Measurements from ENCODE around the gene NSMCE4A. TPM values are rescaled to one million over a fixed set of nuclear protein-coding genes. Genes with fewer than 3 reads are reported as not detected.
A peak's percentile ranks its signal among the peaks of the same experiment; 100 is the strongest.

Gene NSMCE4A
- total RNA-seq, 1 experiment from 2014 or later, result 46.3 TPM

- Histone ChIP-seq H3K27ac (ENCODE audit: low read length) (no peak overlapping the region), H3F3A (ENCODE audit: low read length, unreplicated experiment) (no peaks in the 10 kb centered on the region), H3K27me3 (ENCODE audit: low read length) (no peaks in the 10 kb centered on the region), H3K4me3 (ENCODE audit: low read length) (no peak overlapping the region), H3K4me1 (ENCODE audit: insufficient read depth, low read length) (peaks cover 13% of the 10 kb centered on the region), H3K36me3 (ENCODE audit: low read depth, low read length) (peaks cover 4% of the 10 kb centered on the region; the same call in 1 of the 2 replicates), H3K4me2 (ENCODE audit: low read length) (no peak overlapping the region), H2AFZ (ENCODE audit: low read length) (no peak overlapping the region), H3K79me2 (ENCODE audit: low read length) (no peaks in the 10 kb centered on the region), H3K9ac (ENCODE audit: low read length) (no peak overlapping the region), H3K9me2 (replicated peaks; ENCODE audit: low read length) (no peaks in the 10 kb centered on the region), H4K20me1 (ENCODE audit: low read length) (no peaks in the 10 kb centered on the region), H3K9me3 (ENCODE audit: low read length) (no peaks in the 10 kb centered on the region)
- CTCF ChIA-PET, result no interaction called here
- DNase-seq (no peak), ATAC-seq (no peak)
- TF ChIP-seq CTCF (conservative IDR thresholded peaks at IDR 0.05; ENCODE audit: low read depth, low read length), result no peak
- TF ChIP-seq EZH2phosphoT487 (IDR thresholded peaks at IDR 0.05; ENCODE audit: borderline replicate concordance, low read length), result no peak
- no peak for TF ChIP-seq EZH2 (IDR thresholded peaks at IDR 0.05; ENCODE audit: low read length, unreplicated experiment)
- intact Hi-C loops (cut with micrococcal nuclease), result no loop called here
- BruUV-seq (replicated peaks), result no TSS peak
- POLR2A ChIA-PET (ENCODE audit: unreplicated experiment), result no interaction called here
Measured at GRCh38 chr10:121952226-121952625, 22.8 kb downstream of the NSMCE4A start.

GRCh38 chr10:121949451-121949850, 25.6 kb downstream of the NSMCE4A start:
- ChIA-PET CTCF (no interaction called here), POLR2A (ENCODE audit: unreplicated experiment) (no interaction called here)
- no peak for DNase-seq
- TF ChIP-seq EZH2phosphoT487 (IDR thresholded peaks at IDR 0.05; ENCODE audit: borderline replicate concordance, low read length) (no peak), CTCF (conservative IDR thresholded peaks at IDR 0.05; ENCODE audit: low read depth, low read length) (no peak), EZH2 (IDR thresholded peaks at IDR 0.05; ENCODE audit: low read length, unreplicated experiment) (no peak)
- no peak for ATAC-seq
- H3K27ac ChIP-seq (ENCODE audit: low read length), result no peak overlapping the region
- BruUV-seq (replicated peaks), result no TSS peak
- H3K9me3 ChIP-seq (ENCODE audit: low read length), result no peaks in the 10 kb centered on the region
- no peak overlapping the region for H2AFZ ChIP-seq (ENCODE audit: low read length)
- H4K20me1 ChIP-seq (ENCODE audit: low read length), result no peaks in the 10 kb centered on the region
- intact Hi-C loops (cut with micrococcal nuclease), result no loop called here
- no peaks in the 10 kb centered on the region for H3K27me3 ChIP-seq (ENCODE audit: low read length)
- H3K79me2 ChIP-seq (ENCODE audit: low read length), result no peaks in the 10 kb centered on the region
- H3K9ac ChIP-seq (ENCODE audit: low read length), result no peak overlapping the region
- H3K9me2 ChIP-seq (replicated peaks; ENCODE audit: low read length), result no peaks in the 10 kb centered on the region
- H3K4me3 ChIP-seq (ENCODE audit: low read length), result no peak overlapping the region
- no peaks in the 10 kb centered on the region for H3F3A ChIP-seq (ENCODE audit: low read length, unreplicated experiment)
- H3K4me1 ChIP-seq (ENCODE audit: insufficient read depth, low read length), result no peaks in the 10 kb centered on the region
- no peaks in the 10 kb centered on the region for H3K36me3 ChIP-seq (ENCODE audit: low read depth, low read length)
- no peak overlapping the region for H3K4me2 ChIP-seq (ENCODE audit: low read length)

GRCh38 chr10:121949049-121949448, 26.0 kb downstream of the NSMCE4A start:
- Histone ChIP-seq H3K4me3 (ENCODE audit: low read length) (no peak overlapping the region), H3F3A (ENCODE audit: low read length, unreplicated experiment) (no peaks in the 10 kb centered on the region), H3K4me1 (ENCODE audit: insufficient read depth, low read length) (no peaks in the 10 kb centered on the region), H3K9me3 (ENCODE audit: low read length) (no peaks in the 10 kb centered on the region), H3K27ac (ENCODE audit: low read length) (no peak overlapping the region), H3K9me2 (replicated peaks; ENCODE audit: low read length) (no peaks in the 10 kb centered on the region), H3K9ac (ENCODE audit: low read length) (no peak overlapping the region), H2AFZ (ENCODE audit: low read length) (no peak overlapping the region), H4K20me1 (ENCODE audit: low read length) (no peaks in the 10 kb centered on the region), H3K27me3 (ENCODE audit: low read length) (no peaks in the 10 kb centered on the region), H3K36me3 (ENCODE audit: low read depth, low read length) (no peaks in the 10 kb centered on the region), H3K4me2 (ENCODE audit: low read length) (no peak overlapping the region), H3K79me2 (ENCODE audit: low read length) (no peaks in the 10 kb centered on the region)
- ChIA-PET CTCF (interaction anchor here (1.0 kb wide), 1 partner anchor 47 kb away, joined by 3 read pairs; no protein-coding TSS in a partner anchor), POLR2A (ENCODE audit: unreplicated experiment) (interaction anchor here (0.7 kb wide), 1 partner anchor 114 kb away, joined by 4 read pairs; no protein-coding TSS in a partner anchor)
- intact Hi-C loops (cut with micrococcal nuclease), result no loop called here
- TF ChIP-seq EZH2 (IDR thresholded peaks at IDR 0.05; ENCODE audit: low read length, unreplicated experiment), result no peak
- no peak for TF ChIP-seq CTCF (conservative IDR thresholded peaks at IDR 0.05; ENCODE audit: low read depth, low read length)
- no peak for TF ChIP-seq EZH2phosphoT487 (IDR thresholded peaks at IDR 0.05; ENCODE audit: borderline replicate concordance, low read length)
- peak; percentile 64 for ATAC-seq
- no TSS peak for BruUV-seq (replicated peaks)
- no peak for DNase-seq

Measured in PC-3 (cell line).